A549 (cell line): ENCODE measurements around the gene C3orf85.

Experiments used
- HOXA7 ChIP-seq: fragments of 250-450 bp; sonication (Bioruptor Pico); IDR thresholded peaks from 2 replicates; pipeline ENCODE4 v1.5.0; 2020; ENCODE audit warnings: mild to moderate bottlenecking, moderate library complexity
- ZFP36 ChIP-seq: fragments of 450-650 bp; IDR thresholded peaks from 2 replicates; pipeline ENCODE4 v1.6.1; 2014; ENCODE audit warnings: borderline replicate concordance; ENCODE audit not compliant: partially characterized antibody

- TF ChIP-seq HOXA7 (CRISPR knock-in tag) (no peak), ZFP36 (no peak)
Observed at GRCh38 chr3:109116031-109116430, 20.5 kb upstream of the C3orf85 start.
